Measurements from ENCODE around the gene RSPH9. TPM values are rescaled to one million over a fixed set of nuclear protein-coding genes. Genes with fewer than 3 reads are reported as not detected.

RSPH9 gene
- total and polyA plus RNA-seq, 8 donors: 0.32 to 5.6 (median 3.3) TPM

DNA sequence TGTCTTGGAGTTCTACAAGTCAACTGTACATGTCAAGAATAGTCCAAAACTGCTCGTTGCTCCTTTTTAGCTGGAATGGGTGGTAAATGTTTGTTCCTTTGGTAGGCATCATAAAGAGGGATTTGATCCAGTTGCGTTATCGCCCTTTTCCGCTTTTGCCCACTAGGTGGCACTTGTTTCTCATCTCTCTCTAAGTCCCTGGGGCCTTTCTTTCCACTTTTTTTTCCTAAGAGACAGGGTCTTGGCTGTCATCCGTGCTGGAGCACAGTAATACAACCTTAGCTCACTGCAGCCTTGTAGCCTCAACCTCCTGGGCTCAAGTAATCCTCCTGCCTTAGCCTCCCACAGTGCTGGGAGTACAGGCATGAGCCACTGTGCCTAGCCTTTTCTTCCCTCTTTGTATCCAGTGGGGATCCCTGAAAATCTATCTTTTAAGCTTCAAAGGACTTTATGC is 36.5 kb upstream of the RSPH9 start:
- intact Hi-C loops (cut with DNase I): no loop called here
- H3K27ac ChIP-seq: no peak overlapping the region
- peak; percentile 87 for ATAC-seq
- TF ChIP-seq, protein P1, sequence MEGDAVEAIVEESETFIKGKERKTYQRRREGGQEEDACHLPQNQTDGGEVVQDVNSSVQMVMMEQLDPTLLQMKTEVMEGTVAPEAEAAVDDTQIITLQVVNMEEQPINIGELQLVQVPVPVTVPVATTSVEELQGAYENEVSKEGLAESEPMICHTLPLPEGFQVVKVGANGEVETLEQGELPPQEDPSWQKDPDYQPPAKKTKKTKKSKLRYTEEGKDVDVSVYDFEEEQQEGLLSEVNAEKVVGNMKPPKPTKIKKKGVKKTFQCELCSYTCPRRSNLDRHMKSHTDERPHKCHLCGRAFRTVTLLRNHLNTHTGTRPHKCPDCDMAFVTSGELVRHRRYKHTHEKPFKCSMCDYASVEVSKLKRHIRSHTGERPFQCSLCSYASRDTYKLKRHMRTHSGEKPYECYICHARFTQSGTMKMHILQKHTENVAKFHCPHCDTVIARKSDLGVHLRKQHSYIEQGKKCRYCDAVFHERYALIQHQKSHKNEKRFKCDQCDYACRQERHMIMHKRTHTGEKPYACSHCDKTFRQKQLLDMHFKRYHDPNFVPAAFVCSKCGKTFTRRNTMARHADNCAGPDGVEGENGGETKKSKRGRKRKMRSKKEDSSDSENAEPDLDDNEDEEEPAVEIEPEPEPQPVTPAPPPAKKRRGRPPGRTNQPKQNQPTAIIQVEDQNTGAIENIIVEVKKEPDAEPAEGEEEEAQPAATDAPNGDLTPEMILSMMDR (IDR thresholded peaks at IDR 0.05): peak; percentile 77 to 85
- no peaks in the 10 kb centered on the region for H3K27me3 ChIP-seq
- DNase-seq: peak in 2 of 4 donors; percentile 67 to 85
- peaks cover 0 to 73% of the 10 kb centered on the region in 2 donors for H3K36me3 ChIP-seq
- H3K4me3 ChIP-seq: no peak overlapping the region
- H3K9me3 ChIP-seq: no peaks in the 10 kb centered on the region
- peaks cover 0 to 7% of the 10 kb centered on the region in 2 donors for H3K4me1 ChIP-seq

GRCh38 chr6:43608807-43609206 is 36.0 kb upstream of the RSPH9 start:
- ATAC-seq (peak; percentile 27), DNase-seq (no peak)
- Histone ChIP-seq H3K4me1 (peaks cover 0 to 7% of the 10 kb centered on the region in 2 donors), H3K27me3 (no peaks in the 10 kb centered on the region), H3K27ac (no peak overlapping the region), H3K4me3 (no peak overlapping the region), H3K9me3 (no peaks in the 10 kb centered on the region), H3K36me3 (peaks cover 0 to 73% of the 10 kb centered on the region in 2 donors)
- TF ChIP-seq, protein P1 (IDR thresholded peaks at IDR 0.05): no peak
- intact Hi-C loops (cut with DNase I): no loop called here

- no peak overlapping the region for H3K27ac ChIP-seq
- DNase-seq (no peak), ATAC-seq (no peak)
- peaks cover 0 to 7% of the 10 kb centered on the region in 2 donors for H3K4me1 ChIP-seq
- no peak overlapping the region for H3K4me3 ChIP-seq
- peaks cover 0 to 73% of the 10 kb centered on the region in 2 donors for H3K36me3 ChIP-seq
- TF ChIP-seq, protein P1 (IDR thresholded peaks at IDR 0.05): no peak
- intact Hi-C loops (cut with DNase I): no loop called here
- no peaks in the 10 kb centered on the region for H3K9me3 ChIP-seq
- H3K27me3 ChIP-seq: no peaks in the 10 kb centered on the region
These were observed 35.4 kb upstream of the RSPH9 start for GRCh38 chr6:43609402-43609801.

- H3K9me3 ChIP-seq: no peaks in the 10 kb centered on the region
- no peaks in the 10 kb centered on the region for H3K27me3 ChIP-seq
- ATAC-seq (no peak), DNase-seq (no peak)
- H3K27ac ChIP-seq: no peak overlapping the region
- TF ChIP-seq, protein P1 (IDR thresholded peaks at IDR 0.05): no peak
- peaks cover 0 to 73% of the 10 kb centered on the region in 2 donors for H3K36me3 ChIP-seq
- H3K4me3 ChIP-seq: no peak overlapping the region
- intact Hi-C loops (cut with DNase I): no loop called here
- peaks cover 0 to 7% of the 10 kb centered on the region in 2 donors for H3K4me1 ChIP-seq
These were observed 34.4 kb upstream of the RSPH9 start for GRCh38 chr6:43610431-43610830.

DNA sequence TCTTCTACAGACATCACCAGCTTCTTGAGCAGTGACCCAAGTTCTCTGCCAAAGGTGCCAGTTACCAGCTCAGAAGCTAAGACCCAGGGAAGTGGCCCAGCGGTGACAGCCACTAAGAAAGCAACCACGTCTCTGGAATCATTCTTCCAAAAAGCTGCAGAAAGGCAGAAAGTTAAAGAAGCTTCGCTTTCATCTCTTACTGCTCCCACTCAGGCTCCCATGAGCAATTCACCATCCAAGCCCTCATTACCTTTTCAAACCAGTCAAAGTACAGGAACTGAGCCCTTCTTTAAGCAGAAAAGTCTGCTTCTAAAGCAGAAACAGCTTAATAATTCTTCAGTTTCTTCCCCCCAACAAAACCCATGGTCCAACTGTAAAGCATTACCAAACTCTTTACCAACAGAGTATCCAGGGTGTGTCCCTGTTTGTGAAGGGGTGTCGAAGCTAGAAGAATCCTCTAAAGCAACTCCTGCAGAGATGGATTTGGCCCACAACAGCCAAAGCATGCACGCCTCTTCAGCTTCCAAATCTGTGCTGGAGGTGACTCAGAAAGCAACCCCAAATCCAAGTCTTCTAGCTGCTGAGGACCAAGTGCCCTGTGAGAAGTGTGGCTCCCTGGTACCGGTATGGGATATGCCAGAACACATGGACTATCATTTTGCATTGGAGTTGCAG is 31.0 kb upstream of the RSPH9 start:
- Histone ChIP-seq H3K4me1 (peaks cover 0 to under 1% of the 10 kb centered on the region in 2 donors), H3K9me3 (no peaks in the 10 kb centered on the region), H3K27ac (no peak overlapping the region), H3K36me3 (peaks cover 0 to 79% of the 10 kb centered on the region in 2 donors), H3K4me3 (no peak overlapping the region), H3K27me3 (no peaks in the 10 kb centered on the region)
- ATAC-seq: no peak
- intact Hi-C loops (cut with DNase I): no loop called here
- TF ChIP-seq, protein P1 (IDR thresholded peaks at IDR 0.05): no peak
- DNase-seq: peak in 1 of 4 donors; percentile 3
